HL-60 (cell line): ENCODE data around the gene ZDHHC24.

ENCODE experiments used
- DNase-seq, 2 experiments: peaks; one replicate each; pipeline ENCODE4 v3.0.0-alpha.2; 2010 to 2020; ENCODE audit warnings: low read depth in 1 of 2, low spot score in 1 of 2
- H3K27ac ChIP-seq: fragments of 250-450 bp; sonication (Bioruptor Pico); replicated peaks from 2 replicates; pipeline ENCODE4 v1.5.1; 2020; ENCODE audit warnings: mild to moderate bottlenecking, moderate library complexity
- H3K27me3 ChIP-seq: fragments of 250-450 bp; sonication (Bioruptor Pico); 2 replicates; pipeline ENCODE4 v1.5.1; 2021; ENCODE audit warnings: mild to moderate bottlenecking, moderate library complexity; ENCODE audit not compliant: insufficient read depth, poor library complexity, severe bottlenecking
- H3K4me3 ChIP-seq: replicated peaks from 2 replicates; pipeline ENCODE4 v1.5.1; 2011; ENCODE audit warnings: mild to moderate bottlenecking, control low read depth, low read length; ENCODE audit not compliant: insufficient read depth
- CTCF ChIP-seq: IDR thresholded peaks from one replicate; pipeline ENCODE4 v1.5.1; 2011; ENCODE audit warnings: low read length, control low read depth, inconsistent platforms; ENCODE audit not compliant: insufficient read depth
- GABPA ChIP-seq: IDR thresholded peaks from 2 replicates; pipeline ENCODE4 v1.6.1; 2012; ENCODE audit warnings: low read depth
- POLR2AphosphoS5 ChIP-seq: IDR thresholded peaks from 2 replicates; pipeline ENCODE4 v1.6.1; 2012; ENCODE audit warnings: low read depth
- REST ChIP-seq: IDR thresholded peaks from 2 replicates; pipeline ENCODE4 v1.6.1; 2012; ENCODE audit warnings: low read depth; ENCODE audit not compliant: insufficient replicate concordance
- SPI1 ChIP-seq: IDR thresholded peaks from 2 replicates; pipeline ENCODE4 v1.6.1; 2012; ENCODE audit warnings: low read depth, mild to moderate bottlenecking, borderline replicate concordance

The ZDHHC24 gene

GRCh38 chr11:66550887-66551286, 5.0 kb upstream of the ZDHHC24 start:
- peaks cover 2% of the 10 kb centered on the region for H3K27me3 ChIP-seq
- TF ChIP-seq POLR2AphosphoS5 (no peak), CTCF (no peak), REST (no peak), SPI1 (no peak)
- no peak for DNase-seq
- no peak overlapping the region for H3K27ac ChIP-seq
- H3K4me3 ChIP-seq = no peak overlapping the region

GRCh38 chr11:66549696-66550095, 3.8 kb upstream of the ZDHHC24 start:
- H3K27ac ChIP-seq = no peak overlapping the region
- TF ChIP-seq GABPA = no peak
- TF ChIP-seq REST = no peak
- TF ChIP-seq CTCF = no peak
- TF ChIP-seq POLR2AphosphoS5 = no peak
- DNase-seq = no peak
- H3K27me3 ChIP-seq = peaks cover 2% of the 10 kb centered on the region
- no peak overlapping the region for H3K4me3 ChIP-seq

GRCh38 chr11:66548774-66549630, 3.2 kb upstream of the ZDHHC24 start:
- TF ChIP-seq CTCF = no peak
- no peak for TF ChIP-seq SPI1
- TF ChIP-seq GABPA = no peak
- no peak for TF ChIP-seq REST
- no peak for TF ChIP-seq POLR2AphosphoS5
- H3K27ac ChIP-seq = no peak overlapping the region
- peaks cover 2% of the 10 kb centered on the region for H3K27me3 ChIP-seq
- H3K4me3 ChIP-seq = no peak overlapping the region
- DNase-seq = no peak
